K562 (cell line): ENCODE measurements around the gene VDR. TPM values are rescaled to one million over a fixed set of nuclear protein-coding genes. Genes with fewer than 3 reads are reported as not detected.

Experiments
- CBFA2T3 ChIP-seq: fragments of 450-650 bp; IDR thresholded peaks from 2 replicates; pipeline ENCODE4 v1.6.1; 2017
- CREM ChIP-seq: IDR thresholded peaks from 2 replicates; pipeline ENCODE4 v1.6.1; 2014; ENCODE audit warnings: antibody characterized with exemption, low read depth
- GTF2F1 ChIP-seq: IDR thresholded peaks from 2 replicates; pipeline ENCODE4 v1.6.1; 2011; ENCODE audit warnings: low read depth, low read length, improper control_type of control experiment
- HMG20B ChIP-seq: fragments of 250-450 bp; sonication (Bioruptor Pico); IDR thresholded peaks from 2 replicates; pipeline ENCODE4 v1.5.0; 2021; ENCODE audit warnings: mild to moderate bottlenecking
- MAZ ChIP-seq, 2 experiments: fragments of 450-650 bp in 1 of 2; sonication (generic) in 1 of 2; formaldehyde crosslinking; IDR thresholded peaks in 1 of 2; conservative IDR thresholded peaks in 1 of 2; 2 replicates each; pipeline versions ENCODE4 v1.4.0 to v1.5.0; 2020; ENCODE audit warnings: mild to moderate bottlenecking in 1 of 2, missing genetic modification reagents in 1 of 2
- MECOM ChIP-seq: fragments of 250-450 bp; sonication (Bioruptor Pico); IDR thresholded peaks from 2 replicates; pipeline ENCODE4 v1.8.0; 2022; ENCODE audit warnings: inconsistent platforms
- PHB ChIP-seq: fragments of 250-450 bp; sonication (Bioruptor Pico); IDR thresholded peaks from 2 replicates; pipeline ENCODE4 v1.5.0; 2021
- PHF8 ChIP-seq: fragments of 200-600 bp; sonication (generic); IDR thresholded peaks from 2 replicates; pipeline ENCODE4 v1.6.1; 2012; ENCODE audit warnings: mixed run types, mild to moderate bottlenecking, inconsistent platforms, low read length, moderate library complexity, borderline replicate concordance
- RERE ChIP-seq: sonication (generic); formaldehyde crosslinking; IDR thresholded peaks from 2 replicates; pipeline ENCODE4 v1.8.0; 2023; ENCODE audit warnings: missing genetic modification reagents, mild to moderate bottlenecking, borderline replicate concordance
- RFX5 ChIP-seq: IDR thresholded peaks from 2 replicates; pipeline ENCODE4 v1.6.1; 2011; ENCODE audit warnings: low read depth, mild to moderate bottlenecking, improper control_type of control experiment, low read length
- SOX6 ChIP-seq: fragments of 450-650 bp; IDR thresholded peaks from 2 replicates; pipeline ENCODE4 v1.6.1; 2014; ENCODE audit warnings: mild to moderate bottlenecking
- TAL1 ChIP-seq: fragments of 450-650 bp; IDR thresholded peaks from 2 replicates; pipeline ENCODE4 v1.6.1; 2016; ENCODE audit warnings: mild to moderate bottlenecking
- TBL1XR1 ChIP-seq, 2 experiments: IDR thresholded peaks; 2 replicates each; pipeline ENCODE4 v1.6.1; 2012; ENCODE audit warnings: improper control_type of control experiment in 2 of 2, low read length in 2 of 2, mild to moderate bottlenecking in 1 of 2
- TFE3 ChIP-seq: fragments of 450-650 bp; formaldehyde crosslinking; IDR thresholded peaks from 2 replicates; pipeline ENCODE4 v1.4.0; 2020; ENCODE audit warnings: mild to moderate bottlenecking, mixed read lengths
- XRCC3 ChIP-seq: fragments of 450-650 bp; IDR thresholded peaks from 2 replicates; pipeline ENCODE4 v1.6.1; 2017; ENCODE audit warnings: mild to moderate bottlenecking, moderate library complexity
- ZBTB26 ChIP-seq: fragments of 450-650 bp; formaldehyde crosslinking; IDR thresholded peaks from 2 replicates; pipeline ENCODE4 v1.4.0; 2022; ENCODE audit warnings: missing genetic modification characterization
- ZBTB7A ChIP-seq: IDR thresholded peaks from 2 replicates; pipeline ENCODE4 v1.6.1; 2011; ENCODE audit warnings: low read depth, mild to moderate bottlenecking, low read length, moderate library complexity, borderline replicate concordance; ENCODE audit not compliant: control insufficient read depth
- ZNF561 ChIP-seq: fragments of 450-650 bp; formaldehyde crosslinking; conservative IDR thresholded peaks from 2 replicates; pipeline ENCODE4 v1.4.0; 2020; ENCODE audit warnings: mild to moderate bottlenecking, moderate library complexity
- polyA plus RNA-seq, 8 experiments: library from polyadenylated mRNA; depleted of rRNA in 4 of 8; stranded (reverse) in 5 of 8; unstranded in 3 of 8; fragments of >200 nt; fragmentation: Nextera tagmentation in 2 of 8; fragmentation: Illumina TruSeq in 1 of 8; extraction: Ambion mirVana in 2 of 8; extraction: Trizol in 1 of 8; gene quantifications; 2 replicates each; pipeline versions ENCODE4 v1.2.1 to v1.2.3, GENCODE V29; 2011 to 2014; ENCODE audit warnings: inconsistent platforms in 1 of 8, missing spikeins in 1 of 8
- total RNA-seq, 7 experiments: library from RNA; depleted of rRNA in 6 of 7; stranded (reverse); fragments of >200 nt in 6 of 7; fragmentation: Illumina TruSeq in 2 of 7; extraction: Trizol in 2 of 7; gene quantifications; 2 replicates each; pipeline versions ENCODE4 v1.2.1 to v1.2.3, GENCODE V29; 2011 to 2021; ENCODE audit warnings: low replicate concordance in 1 of 7

The VDR gene
- total and polyA plus RNA-seq, 9 of the 15 experiments (the other 6 are each of a cell fraction or from before 2014, with no cell fraction given) = 0.61 to 4.8 (median 2.0) TPM

- TF ChIP-seq GTF2F1 (no peak), HMG20B (0 out of 2 replicates have a peak, but pooled peaks have one; percentile 61), TBL1XR1 (IDR thresholded peaks at IDR 0.05; ENCODE audit: low read length in 2 of 2) (peak in 1 of 2 experiments; percentile 55; a peak in 1 of 4 replicates), RFX5 (no peak), CBFA2T3 (peak; percentile 69), PHF8 (no peak), ZBTB7A (no peak), TAL1 (peak; percentile 19; the same call in 1 of the 2 replicates), MECOM (CRISPR knock-in tag) (0 out of 2 replicates have a peak, but pooled peaks have one; percentile 11), RERE (CRISPR knock-in tag) (no peak), PHB (no peak), XRCC3 (no peak), CREM (0 out of 2 replicates have a peak, but pooled peaks have one; percentile 21), TFE3 (no peak), ZBTB26 (CRISPR knock-in tag) (no peak), SOX6 (no peak), ZNF561 (0 out of 2 replicates have a peak, but pooled peaks have one; percentile 4), MAZ (CRISPR knock-in tag; conservative IDR thresholded peaks at IDR 0.05 in 1 of 2, IDR thresholded peaks at IDR 0.05 in 1 of 2) (peak in 1 of 2 experiments; percentile 48; a peak in 2 of 4 replicates)
These were observed 71.2 kb downstream of the VDR start (continued) for GRCh38 chr12:47833591-47834012.
